GM19351 (cell line): ENCODE measurements around the gene PLA2G3.
"Not testable (repeated sequence)": the region's sequence is repeated elsewhere in the genome, so short reads cannot be mapped to it uniquely, and the experiment has no call there.

Experiments
- ATAC-seq: cut with Tn5 transposase; IDR thresholded peaks from one replicate; pipeline ENCODE4 v1.9.1; 2021; ENCODE audit warnings: mild to moderate bottlenecking, moderate library complexity; ENCODE audit not compliant: unreplicated experiment

The PLA2G3 gene

GRCh38 chr22:31100762-31101525 is 39.4 kb downstream of the PLA2G3 start:
- no peak for ATAC-seq

- no peak for ATAC-seq
These were observed 40.2 kb downstream of the PLA2G3 start for GRCh38 chr22:31099841-31100761.

GRCh38 chr22:31099386-31099785 is 40.9 kb downstream of the PLA2G3 start:
- no peak for ATAC-seq

GRCh38 chr22:31098632-31099110 is 41.6 kb downstream of the PLA2G3 start:
- no peak for ATAC-seq

GRCh38 chr22:31097941-31098631 is 42.2 kb downstream of the PLA2G3 start:
- ATAC-seq, result no peak

GRCh38 chr22:31097539-31097938 is 42.8 kb downstream of the PLA2G3 start:
- ATAC-seq, result not testable (repeated sequence)

GRCh38 chr22:31096657-31097279 is 43.5 kb downstream of the PLA2G3 start:
- no peak for ATAC-seq

- no peak for ATAC-seq
These were observed 44.6 kb downstream of the PLA2G3 start for GRCh38 chr22:31095637-31096249.

GRCh38 chr22:31094741-31095140 is 45.6 kb downstream of the PLA2G3 start:
- no peak for ATAC-seq

GRCh38 chr22:31094021-31094551 is 46.2 kb downstream of the PLA2G3 start:
- ATAC-seq, result no peak

GRCh38 chr22:31093086-31093850 is 47.0 kb downstream of the PLA2G3 start:
- no peak for ATAC-seq

- ATAC-seq, result no peak
These were observed 48.1 kb downstream of the PLA2G3 start for GRCh38 chr22:31092161-31092560.

GRCh38 chr22:31091106-31091975 is 49.0 kb downstream of the PLA2G3 start:
- no peak for ATAC-seq

GRCh38 chr22:31090217-31091085 is 49.9 kb downstream of the PLA2G3 start:
- no peak for ATAC-seq

GRCh38 chr22:31089160-31090100 is 50.9 kb downstream of the PLA2G3 start:
- no peak for ATAC-seq
